GM23248 (cell line): ENCODE data around the gene C16orf92.

ENCODE experiments used
- EZH2 ChIP-seq: fragments of 200-600 bp; sonication (generic); IDR thresholded peaks from 2 replicates; pipeline ENCODE4 v1.6.1; 2018; ENCODE audit warnings: antibody characterized with exemption, mild to moderate bottlenecking; ENCODE audit not compliant: insufficient read depth, poor library complexity, severe bottlenecking
- EZH2phosphoT487 ChIP-seq: fragments of 200-600 bp; sonication (generic); IDR thresholded peaks from 2 replicates; pipeline ENCODE4 v1.6.1; 2018; ENCODE audit warnings: antibody characterized with exemption, moderate library complexity, mild to moderate bottlenecking, low read depth; ENCODE audit not compliant: insufficient read depth

DNA sequence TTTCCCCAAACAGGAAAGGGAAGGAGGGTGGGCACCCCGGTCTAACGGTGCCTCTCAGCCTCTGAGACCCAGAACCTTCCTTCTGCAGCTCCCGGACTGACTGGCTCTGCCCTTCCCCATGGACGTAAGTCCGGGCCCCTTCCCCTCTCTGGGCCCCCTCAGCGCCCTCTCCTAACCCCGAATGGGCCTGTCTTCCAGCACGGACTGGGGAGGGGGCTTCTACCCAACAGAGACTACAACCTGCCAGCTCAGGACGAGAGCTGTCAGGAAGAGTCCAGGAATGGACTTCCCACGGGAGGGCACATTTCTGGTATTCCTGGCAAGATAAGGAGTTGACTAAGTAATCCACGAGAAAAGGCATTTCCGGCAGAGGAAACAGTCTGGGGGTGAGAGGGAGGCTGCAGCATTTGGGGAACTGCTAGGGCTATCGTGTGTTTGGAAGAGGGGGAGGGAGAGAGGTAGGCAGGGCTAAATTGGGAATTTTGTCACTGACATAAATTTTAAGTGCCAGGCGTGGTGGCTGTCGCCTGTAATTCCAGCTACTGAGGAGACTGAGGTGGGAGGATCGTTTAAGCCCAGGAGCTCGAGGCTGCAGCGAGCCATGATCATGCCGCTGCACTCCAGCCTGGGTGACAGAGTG is 30.5 kb downstream of the C16orf92 start:
- TF ChIP-seq EZH2phosphoT487 (no peak), EZH2 (no peak)
